SK-N-SH treated with all-trans-retinoic acid at 6 μM for 48 hours (cell line): ENCODE data around the gene OR52W1.

ENCODE experiments used
- ATAC-seq: fragments of 200-7000 bp; cut with Tn5 transposase; 3 replicates; pipeline ENCODE4 v1.9.1; 2020; ENCODE audit warnings: mild to moderate bottlenecking, moderate library complexity
- ARNTL ChIP-seq: fragments of 450-650 bp; formaldehyde crosslinking; IDR thresholded peaks from 2 replicates; pipeline ENCODE4 v1.5.0; 2020; ENCODE audit warnings: low read depth, mild to moderate bottlenecking, moderate library complexity, borderline replicate concordance
- ESRRG ChIP-seq: fragments of 250-450 bp; sonication (Bioruptor Pico); IDR thresholded peaks from 2 replicates; pipeline ENCODE4 v1.6.1; 2021; ENCODE audit warnings: mild to moderate bottlenecking
- GLIS3 ChIP-seq: fragments of 250-450 bp; sonication (Bioruptor Pico); IDR thresholded peaks from 2 replicates; pipeline ENCODE4 v1.5.0; 2020; ENCODE audit warnings: mild to moderate bottlenecking, moderate library complexity
- OSR1 ChIP-seq: fragments of 250-450 bp; sonication (Bioruptor Pico); IDR thresholded peaks from 2 replicates; pipeline ENCODE4 v1.8.0; 2022; ENCODE audit warnings: moderate library complexity, mild to moderate bottlenecking, inconsistent platforms
- PPARA ChIP-seq: fragments of 250-450 bp; sonication (Bioruptor Pico); IDR thresholded peaks from 2 replicates; pipeline ENCODE4 v1.5.0; 2020; ENCODE audit warnings: mild to moderate bottlenecking, borderline replicate concordance
- RARB ChIP-seq: fragments of 250-450 bp; sonication (Bioruptor Pico); IDR thresholded peaks from 2 replicates; pipeline ENCODE4 v1.8.0; 2021; ENCODE audit warnings: mild to moderate bottlenecking, moderate library complexity
- SNAI2 ChIP-seq: fragments of 250-450 bp; sonication (Bioruptor Pico); IDR thresholded peaks from 2 replicates; pipeline ENCODE4 v1.5.0; 2020; ENCODE audit warnings: mild to moderate bottlenecking, moderate library complexity
- TCF4 ChIP-seq: fragments of 250-450 bp; sonication (Bioruptor Pico); IDR thresholded peaks from 2 replicates; pipeline ENCODE4 v1.8.0; 2021; ENCODE audit warnings: mild to moderate bottlenecking, moderate library complexity, borderline replicate concordance
- TOX ChIP-seq: fragments of 250-450 bp; sonication (Bioruptor Pico); IDR thresholded peaks from 2 replicates; pipeline ENCODE4 v1.8.0; 2021; ENCODE audit warnings: mild to moderate bottlenecking, moderate library complexity, borderline replicate concordance
- ZC3H10 ChIP-seq: fragments of 250-450 bp; sonication (Bioruptor Pico); IDR thresholded peaks from 2 replicates; pipeline ENCODE4 v1.5.1; 2021; ENCODE audit warnings: mild to moderate bottlenecking, moderate library complexity
- ZFP30 ChIP-seq: fragments of 450-650 bp; formaldehyde crosslinking; IDR thresholded peaks from 2 replicates; pipeline ENCODE4 v1.5.0; 2022; ENCODE audit warnings: mild to moderate bottlenecking, moderate library complexity
- ZNF565 ChIP-seq: fragments of 450-650 bp; formaldehyde crosslinking; conservative IDR thresholded peaks from 2 replicates; pipeline ENCODE4 v1.5.0; 2020; ENCODE audit warnings: low read depth, mild to moderate bottlenecking, moderate library complexity
- ZNF70 ChIP-seq: fragments of 450-650 bp; formaldehyde crosslinking; IDR thresholded peaks from 2 replicates; pipeline ENCODE4 v1.5.0; 2020; ENCODE audit warnings: mild to moderate bottlenecking, moderate library complexity
- TF ChIP-seq, protein P1 (sequence below): fragments of 250-450 bp; sonication (Bioruptor Pico); IDR thresholded peaks from 2 replicates; pipeline ENCODE4 v1.5.1; 2020; ENCODE audit warnings: low read depth, mild to moderate bottlenecking, moderate library complexity
- TF ChIP-seq, protein P2 (sequence below): fragments of 250-450 bp; sonication (Bioruptor Pico); IDR thresholded peaks from 2 replicates; pipeline ENCODE4 v1.5.0; 2020; ENCODE audit warnings: mild to moderate bottlenecking, moderate library complexity
- TF ChIP-seq, protein P3 (sequence below): fragments of 250-450 bp; sonication (Bioruptor Pico); IDR thresholded peaks from 2 replicates; pipeline ENCODE4 v1.8.0; 2020; ENCODE audit warnings: mild to moderate bottlenecking, moderate library complexity, borderline replicate concordance

The OR52W1 gene

DNA sequence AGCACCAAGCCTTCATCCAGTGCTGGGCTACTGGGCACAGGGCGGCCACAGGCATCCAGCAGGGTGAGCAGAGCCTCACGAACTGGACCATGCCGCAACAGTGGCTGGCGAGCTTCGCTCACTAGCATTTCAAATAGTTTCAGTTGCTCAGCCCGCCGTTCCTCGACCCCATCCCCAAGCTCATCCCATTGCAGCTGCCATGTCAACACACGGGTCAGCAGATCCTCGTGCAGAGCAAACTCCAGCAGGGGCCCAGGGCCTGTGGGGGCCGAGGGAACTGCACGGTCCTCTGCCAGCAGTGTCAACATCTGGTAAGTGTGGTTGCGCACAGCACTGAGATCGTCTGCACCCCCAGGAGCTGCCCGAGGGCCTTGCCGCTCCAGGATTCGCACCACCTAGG lies 24.8 kb downstream of the OR52W1 start:
- ATAC-seq: no peak
- TF ChIP-seq ESRRG (CRISPR knock-in tag): no peak
- TF ChIP-seq, protein P1, sequence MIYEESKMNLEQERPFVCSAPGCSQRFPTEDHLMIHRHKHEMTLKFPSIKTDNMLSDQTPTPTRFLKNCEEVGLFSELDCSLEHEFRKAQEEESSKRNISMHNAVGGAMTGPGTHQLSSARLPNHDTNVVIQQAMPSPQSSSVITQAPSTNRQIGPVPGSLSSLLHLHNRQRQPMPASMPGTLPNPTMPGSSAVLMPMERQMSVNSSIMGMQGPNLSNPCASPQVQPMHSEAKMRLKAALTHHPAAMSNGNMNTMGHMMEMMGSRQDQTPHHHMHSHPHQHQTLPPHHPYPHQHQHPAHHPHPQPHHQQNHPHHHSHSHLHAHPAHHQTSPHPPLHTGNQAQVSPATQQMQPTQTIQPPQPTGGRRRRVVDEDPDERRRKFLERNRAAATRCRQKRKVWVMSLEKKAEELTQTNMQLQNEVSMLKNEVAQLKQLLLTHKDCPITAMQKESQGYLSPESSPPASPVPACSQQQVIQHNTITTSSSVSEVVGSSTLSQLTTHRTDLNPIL (CRISPR knock-in tag): no peak
- TF ChIP-seq, protein P2, sequence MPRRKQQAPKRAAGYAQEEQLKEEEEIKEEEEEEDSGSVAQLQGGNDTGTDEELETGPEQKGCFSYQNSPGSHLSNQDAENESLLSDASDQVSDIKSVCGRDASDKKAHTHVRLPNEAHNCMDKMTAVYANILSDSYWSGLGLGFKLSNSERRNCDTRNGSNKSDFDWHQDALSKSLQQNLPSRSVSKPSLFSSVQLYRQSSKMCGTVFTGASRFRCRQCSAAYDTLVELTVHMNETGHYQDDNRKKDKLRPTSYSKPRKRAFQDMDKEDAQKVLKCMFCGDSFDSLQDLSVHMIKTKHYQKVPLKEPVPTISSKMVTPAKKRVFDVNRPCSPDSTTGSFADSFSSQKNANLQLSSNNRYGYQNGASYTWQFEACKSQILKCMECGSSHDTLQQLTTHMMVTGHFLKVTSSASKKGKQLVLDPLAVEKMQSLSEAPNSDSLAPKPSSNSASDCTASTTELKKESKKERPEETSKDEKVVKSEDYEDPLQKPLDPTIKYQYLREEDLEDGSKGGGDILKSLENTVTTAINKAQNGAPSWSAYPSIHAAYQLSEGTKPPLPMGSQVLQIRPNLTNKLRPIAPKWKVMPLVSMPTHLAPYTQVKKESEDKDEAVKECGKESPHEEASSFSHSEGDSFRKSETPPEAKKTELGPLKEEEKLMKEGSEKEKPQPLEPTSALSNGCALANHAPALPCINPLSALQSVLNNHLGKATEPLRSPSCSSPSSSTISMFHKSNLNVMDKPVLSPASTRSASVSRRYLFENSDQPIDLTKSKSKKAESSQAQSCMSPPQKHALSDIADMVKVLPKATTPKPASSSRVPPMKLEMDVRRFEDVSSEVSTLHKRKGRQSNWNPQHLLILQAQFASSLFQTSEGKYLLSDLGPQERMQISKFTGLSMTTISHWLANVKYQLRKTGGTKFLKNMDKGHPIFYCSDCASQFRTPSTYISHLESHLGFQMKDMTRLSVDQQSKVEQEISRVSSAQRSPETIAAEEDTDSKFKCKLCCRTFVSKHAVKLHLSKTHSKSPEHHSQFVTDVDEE: no peak
- no peak for TF ChIP-seq ZC3H10 (CRISPR knock-in tag)
- TF ChIP-seq ZFP30: no peak
- TF ChIP-seq PPARA (CRISPR knock-in tag): no peak
- no peak for TF ChIP-seq ZNF565
- TF ChIP-seq, protein P3, sequence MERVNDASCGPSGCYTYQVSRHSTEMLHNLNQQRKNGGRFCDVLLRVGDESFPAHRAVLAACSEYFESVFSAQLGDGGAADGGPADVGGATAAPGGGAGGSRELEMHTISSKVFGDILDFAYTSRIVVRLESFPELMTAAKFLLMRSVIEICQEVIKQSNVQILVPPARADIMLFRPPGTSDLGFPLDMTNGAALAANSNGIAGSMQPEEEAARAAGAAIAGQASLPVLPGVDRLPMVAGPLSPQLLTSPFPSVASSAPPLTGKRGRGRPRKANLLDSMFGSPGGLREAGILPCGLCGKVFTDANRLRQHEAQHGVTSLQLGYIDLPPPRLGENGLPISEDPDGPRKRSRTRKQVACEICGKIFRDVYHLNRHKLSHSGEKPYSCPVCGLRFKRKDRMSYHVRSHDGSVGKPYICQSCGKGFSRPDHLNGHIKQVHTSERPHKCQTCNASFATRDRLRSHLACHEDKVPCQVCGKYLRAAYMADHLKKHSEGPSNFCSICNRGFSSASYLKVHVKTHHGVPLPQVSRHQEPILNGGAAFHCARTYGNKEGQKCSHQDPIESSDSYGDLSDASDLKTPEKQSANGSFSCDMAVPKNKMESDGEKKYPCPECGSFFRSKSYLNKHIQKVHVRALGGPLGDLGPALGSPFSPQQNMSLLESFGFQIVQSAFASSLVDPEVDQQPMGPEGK (CRISPR knock-in tag): no peak
- no peak for TF ChIP-seq OSR1 (CRISPR knock-in tag)
- no peak for TF ChIP-seq RARB
- no peak for TF ChIP-seq GLIS3 (CRISPR knock-in tag)
- no peak for TF ChIP-seq ARNTL (CRISPR knock-in tag)

DNA sequence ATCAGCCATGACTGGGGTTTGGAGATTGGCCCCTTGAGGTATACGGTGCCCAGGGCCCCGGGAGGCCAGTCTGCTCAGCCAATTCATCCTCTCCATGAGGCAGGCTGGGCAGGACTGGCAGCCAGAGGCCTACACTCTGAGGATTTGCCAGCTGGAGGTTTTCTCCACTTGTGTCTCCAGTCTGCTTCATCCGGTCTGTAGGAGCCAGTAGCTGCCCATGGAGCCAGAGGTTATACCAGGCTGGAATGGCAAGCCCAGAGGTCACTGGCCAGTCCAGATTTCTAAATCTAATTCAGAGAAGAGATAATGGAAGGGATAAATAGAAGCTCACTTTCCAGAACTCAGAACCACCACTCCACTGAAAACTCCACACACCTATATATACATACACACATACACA lies 25.4 kb downstream of the OR52W1 start:
- no peak for ATAC-seq
- TF ChIP-seq ARNTL (CRISPR knock-in tag) (no peak), ZNF565 (no peak), GLIS3 (CRISPR knock-in tag) (no peak), TCF4 (CRISPR knock-in tag) (no peak), ZFP30 (no peak)

DNA sequence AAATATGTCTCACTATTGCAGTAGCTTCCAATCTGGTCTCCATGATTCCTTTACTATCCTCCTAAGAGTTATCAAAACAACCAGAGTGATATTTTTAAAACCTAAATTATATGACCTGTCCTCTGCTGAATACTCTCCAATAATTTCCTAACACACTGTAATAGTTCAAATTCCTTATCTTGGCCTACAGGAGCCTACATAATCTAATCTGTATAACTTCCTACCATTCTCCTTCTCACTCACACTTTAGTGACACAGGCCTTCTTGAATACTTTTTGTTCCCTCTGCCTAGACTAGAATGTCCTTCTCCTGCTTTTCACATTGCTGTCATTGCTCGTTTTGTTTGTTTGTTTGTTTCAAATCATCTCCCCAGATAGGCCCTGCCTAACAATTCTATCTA lies 26.0 kb downstream of the OR52W1 start:
- TF ChIP-seq SNAI2 (CRISPR knock-in tag) (no peak), TOX (no peak), ESRRG (CRISPR knock-in tag) (no peak), OSR1 (CRISPR knock-in tag) (no peak), TCF4 (CRISPR knock-in tag) (no peak), PPARA (CRISPR knock-in tag) (no peak), ZNF70 (CRISPR knock-in tag) (no peak), ZFP30 (no peak)
- TF ChIP-seq, protein P1 (CRISPR knock-in tag): no peak
- TF ChIP-seq, protein P2: no peak
- TF ChIP-seq, all 23 proteins: peak for 0
- ATAC-seq: no peak

DNA sequence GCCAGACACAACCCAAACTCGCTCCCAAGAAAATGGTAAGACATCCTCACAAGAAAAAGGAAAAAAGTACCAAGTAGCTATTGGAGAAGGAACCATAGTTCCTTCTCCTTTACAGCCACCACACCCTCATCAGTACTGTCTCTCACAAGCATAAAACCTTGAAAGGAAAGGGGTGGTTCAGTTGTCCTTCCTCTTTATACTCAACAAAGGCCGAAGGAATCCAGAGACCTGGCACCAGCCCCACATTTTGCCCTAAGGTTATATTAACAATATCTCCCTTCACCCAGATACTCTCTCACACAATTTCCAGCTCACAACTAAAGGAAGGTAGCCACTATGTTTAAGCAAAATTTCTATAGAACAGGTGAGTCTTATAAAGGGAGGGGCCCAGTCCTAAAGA lies 26.9 kb downstream of the OR52W1 start:
- no peak for ATAC-seq
- TF ChIP-seq ESRRG (CRISPR knock-in tag) (no peak), SNAI2 (CRISPR knock-in tag) (no peak)
- TF ChIP-seq, protein P1 (CRISPR knock-in tag): no peak
- TF ChIP-seq, protein P3 (CRISPR knock-in tag): no peak
- TF ChIP-seq, all 23 proteins: peak for 0
